Measurements from ENCODE around the gene TAT.
"Not testable (repeated sequence)": the region's sequence is repeated elsewhere in the genome, so short reads cannot be mapped to it uniquely, and the experiment has no call there.

DNA sequence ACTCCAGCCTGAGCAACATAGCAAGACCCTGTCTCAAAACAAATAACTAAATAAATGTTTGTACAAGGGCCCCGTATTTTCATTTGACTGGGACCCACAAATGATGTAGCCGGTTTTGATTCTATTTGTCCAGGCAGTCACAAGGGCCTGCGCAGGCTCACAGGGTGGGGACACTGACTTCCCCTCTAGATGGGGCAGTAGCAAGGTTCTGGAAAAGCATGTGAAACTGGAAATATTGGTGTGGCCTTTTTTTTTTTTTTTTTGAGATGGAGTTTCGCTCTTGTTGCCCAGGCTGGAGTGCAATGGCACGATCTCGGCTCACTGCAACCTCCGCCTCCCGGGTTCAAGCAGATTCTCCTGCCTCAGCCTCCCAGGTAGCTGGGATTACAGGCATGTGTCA is 38.1 kb upstream of the TAT start:
- TF ChIP-seq, protein P1, sequence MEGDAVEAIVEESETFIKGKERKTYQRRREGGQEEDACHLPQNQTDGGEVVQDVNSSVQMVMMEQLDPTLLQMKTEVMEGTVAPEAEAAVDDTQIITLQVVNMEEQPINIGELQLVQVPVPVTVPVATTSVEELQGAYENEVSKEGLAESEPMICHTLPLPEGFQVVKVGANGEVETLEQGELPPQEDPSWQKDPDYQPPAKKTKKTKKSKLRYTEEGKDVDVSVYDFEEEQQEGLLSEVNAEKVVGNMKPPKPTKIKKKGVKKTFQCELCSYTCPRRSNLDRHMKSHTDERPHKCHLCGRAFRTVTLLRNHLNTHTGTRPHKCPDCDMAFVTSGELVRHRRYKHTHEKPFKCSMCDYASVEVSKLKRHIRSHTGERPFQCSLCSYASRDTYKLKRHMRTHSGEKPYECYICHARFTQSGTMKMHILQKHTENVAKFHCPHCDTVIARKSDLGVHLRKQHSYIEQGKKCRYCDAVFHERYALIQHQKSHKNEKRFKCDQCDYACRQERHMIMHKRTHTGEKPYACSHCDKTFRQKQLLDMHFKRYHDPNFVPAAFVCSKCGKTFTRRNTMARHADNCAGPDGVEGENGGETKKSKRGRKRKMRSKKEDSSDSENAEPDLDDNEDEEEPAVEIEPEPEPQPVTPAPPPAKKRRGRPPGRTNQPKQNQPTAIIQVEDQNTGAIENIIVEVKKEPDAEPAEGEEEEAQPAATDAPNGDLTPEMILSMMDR (IDR thresholded peaks at IDR 0.05), result not testable (repeated sequence)
- not testable (repeated sequence) for TF ChIP-seq POLR2A (IDR thresholded peaks at IDR 0.05)

Data from right lobe of liver (tissue), 4 donors.